ENCODE measurements around the gene NRGN. TPM values are rescaled to one million over a fixed set of nuclear protein-coding genes. Genes with fewer than 3 reads are reported as not detected.

NRGN gene
- total and polyA plus RNA-seq, 10 donors, result 12.7 to 61.2 (median 33.9) TPM

DNA sequence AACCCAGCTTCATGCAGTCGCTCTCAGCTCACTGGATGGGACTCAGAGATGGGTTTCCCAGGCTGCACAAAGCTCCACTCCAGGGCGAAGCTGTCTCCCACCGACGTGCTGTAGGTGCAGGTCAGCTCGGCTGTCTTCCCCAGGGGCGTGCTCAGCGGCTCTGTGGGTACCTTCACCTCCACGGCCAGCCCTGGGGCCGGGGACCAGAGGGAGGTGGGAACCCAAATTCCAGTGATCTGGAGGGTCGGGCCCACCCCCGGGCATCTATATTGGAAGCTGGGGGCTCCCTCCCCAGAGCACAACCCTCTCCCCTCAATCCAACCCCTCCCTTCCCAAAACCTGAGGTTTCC, 11.6 kb downstream of the NRGN start:
- peak; percentile 73 for DNase-seq
- no peak overlapping the region for H3K4me3 ChIP-seq
- no peaks in the 10 kb centered on the region for H3K9me3 ChIP-seq
- no peak for TF ChIP-seq POLR2A (IDR thresholded peaks at IDR 0.05)
- TF ChIP-seq POLR2AphosphoS5 (IDR thresholded peaks at IDR 0.05), result no peak
- TF ChIP-seq, protein P1, sequence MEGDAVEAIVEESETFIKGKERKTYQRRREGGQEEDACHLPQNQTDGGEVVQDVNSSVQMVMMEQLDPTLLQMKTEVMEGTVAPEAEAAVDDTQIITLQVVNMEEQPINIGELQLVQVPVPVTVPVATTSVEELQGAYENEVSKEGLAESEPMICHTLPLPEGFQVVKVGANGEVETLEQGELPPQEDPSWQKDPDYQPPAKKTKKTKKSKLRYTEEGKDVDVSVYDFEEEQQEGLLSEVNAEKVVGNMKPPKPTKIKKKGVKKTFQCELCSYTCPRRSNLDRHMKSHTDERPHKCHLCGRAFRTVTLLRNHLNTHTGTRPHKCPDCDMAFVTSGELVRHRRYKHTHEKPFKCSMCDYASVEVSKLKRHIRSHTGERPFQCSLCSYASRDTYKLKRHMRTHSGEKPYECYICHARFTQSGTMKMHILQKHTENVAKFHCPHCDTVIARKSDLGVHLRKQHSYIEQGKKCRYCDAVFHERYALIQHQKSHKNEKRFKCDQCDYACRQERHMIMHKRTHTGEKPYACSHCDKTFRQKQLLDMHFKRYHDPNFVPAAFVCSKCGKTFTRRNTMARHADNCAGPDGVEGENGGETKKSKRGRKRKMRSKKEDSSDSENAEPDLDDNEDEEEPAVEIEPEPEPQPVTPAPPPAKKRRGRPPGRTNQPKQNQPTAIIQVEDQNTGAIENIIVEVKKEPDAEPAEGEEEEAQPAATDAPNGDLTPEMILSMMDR (IDR thresholded peaks at IDR 0.05 in 8 of 11, conservative IDR thresholded peaks at IDR 0.05 in 3 of 11), result no peak
- intact Hi-C loops (cut with DNase I; ENCODE audit: low total_unique reads), result no loop called here
- H3K36me3 ChIP-seq, result no peaks in the 10 kb centered on the region
- peaks cover 0 to 14% (median 0%) of the 10 kb centered on the region in 7 donors for H3K27me3 ChIP-seq (replicated peaks in 1 of 7)
- 76 to 89% (median 84%) methylated on average over 5 to 11 of the region's 11 CpGs for WGBS, 5 donors
- peak overlapping the region in 3 of 8 donors; percentile 3 to 48 (median 38) for H3K27ac ChIP-seq
- H3K4me1 ChIP-seq, result peaks cover 0 to 66% (median 48%) of the 10 kb centered on the region in 6 donors

DNA sequence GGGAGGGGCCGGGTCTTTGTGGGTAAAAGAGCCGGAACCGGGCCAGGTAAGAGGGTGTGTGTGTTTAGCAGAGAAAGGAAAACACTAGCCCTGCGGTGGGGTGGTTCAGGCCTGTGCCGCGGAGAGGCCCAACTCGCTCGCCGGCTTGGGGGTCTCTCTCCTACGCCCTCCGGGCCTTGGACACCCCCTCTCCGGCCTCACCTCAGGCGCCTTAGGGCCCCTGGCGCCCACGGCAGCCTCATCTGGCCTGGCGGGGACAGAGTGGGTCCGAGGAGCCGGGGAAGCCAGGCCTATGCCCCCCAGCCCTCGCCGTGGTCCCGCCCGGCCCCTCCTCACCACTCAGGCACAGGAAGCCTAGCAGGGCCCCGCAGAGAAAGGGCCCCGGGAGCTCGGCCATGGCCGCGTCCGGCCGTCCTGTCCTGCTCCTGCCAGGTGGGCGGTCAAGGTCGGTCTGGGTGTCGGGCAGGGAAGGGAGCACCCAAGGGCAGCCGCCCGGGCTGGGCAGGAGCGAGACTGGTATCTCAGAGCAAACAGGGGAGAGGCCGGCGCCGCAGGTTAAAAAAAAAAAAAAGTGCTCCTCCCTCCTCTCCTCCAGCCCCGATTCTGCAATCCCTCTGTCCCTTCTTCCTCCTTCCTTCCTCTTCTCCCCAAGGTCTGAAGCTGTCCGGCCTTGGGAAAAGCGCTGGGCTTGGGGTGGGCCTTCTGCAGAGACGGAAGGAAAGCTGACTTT, 12.2 kb downstream of the NRGN start, which contains the start of gene VSIG2:
VSIG2 (minus strand) TSS at position 515 of the 730 bp plus-strand sequence; CDS start at position 397, 118 bp downstream.
- H3K27me3 ChIP-seq (replicated peaks in 1 of 7), result peaks cover 0 to 14% (median 0%) of the 10 kb centered on the region in 7 donors
- peak within 1 kb of the TSS in 4 of 8 donors; percentile 3 to 48 (median 41) for H3K27ac ChIP-seq
- WGBS, 5 donors, result 54 to 81% (median 67%) methylated on average over 29 to 42 of the region's 42 CpGs
- TF ChIP-seq POLR2AphosphoS5 (IDR thresholded peaks at IDR 0.05), result peak in 2 of 3 donors; percentile 56 to 76
- TF ChIP-seq, protein P1 (IDR thresholded peaks at IDR 0.05 in 8 of 11, conservative IDR thresholded peaks at IDR 0.05 in 3 of 11), result no peak
- no peaks in the 10 kb centered on the region for H3K36me3 ChIP-seq
- H3K4me1 ChIP-seq, result peaks cover 0 to 64% (median 45%) of the 10 kb centered on the region in 6 donors
- intact Hi-C loops (cut with DNase I; ENCODE audit: low total_unique reads), result no loop called here
- no peaks in the 10 kb centered on the region for H3K9me3 ChIP-seq
- peak; percentile 77 for DNase-seq
- H3K4me3 ChIP-seq, result no peak within 1 kb of the TSS

DNA sequence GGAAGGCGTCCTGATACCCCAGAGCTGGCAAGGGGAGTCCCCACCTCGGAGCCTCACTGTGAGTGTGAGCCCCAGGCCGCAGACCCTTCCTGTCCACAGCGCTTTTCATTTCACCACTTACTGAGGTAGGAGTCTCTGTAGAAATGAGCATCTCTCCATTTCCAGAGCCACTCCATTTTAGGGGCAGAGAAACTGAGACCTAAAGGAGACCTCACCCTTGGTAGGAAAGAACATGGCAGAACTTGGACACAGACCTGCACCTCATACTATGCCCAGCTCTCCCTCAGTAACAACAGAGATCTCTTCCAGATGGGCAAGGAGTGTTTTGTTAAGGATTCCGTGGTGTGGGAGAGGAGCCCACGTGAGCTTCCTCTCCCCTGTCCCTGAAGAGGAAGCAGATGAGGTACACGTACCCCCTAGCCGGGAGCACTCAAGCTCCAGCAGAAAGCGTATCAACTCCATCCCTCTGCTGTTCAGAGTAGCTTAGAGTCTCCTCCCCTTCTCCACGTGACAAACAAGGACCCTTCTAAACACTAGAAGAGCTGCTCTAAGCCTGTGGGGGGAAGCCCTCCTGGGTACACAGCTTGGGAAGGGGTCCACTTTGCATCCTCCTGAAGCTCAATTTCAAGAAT, 12.8 kb downstream of the NRGN start:
- peak overlapping the region in 2 of 8 donors; percentile 44 to 48 for H3K27ac ChIP-seq
- TF ChIP-seq POLR2A (IDR thresholded peaks at IDR 0.05) (no peak), POLR2AphosphoS5 (IDR thresholded peaks at IDR 0.05) (no peak)
- TF ChIP-seq, protein P1 (IDR thresholded peaks at IDR 0.05 in 8 of 11, conservative IDR thresholded peaks at IDR 0.05 in 3 of 11), result no peak
- no peaks in the 10 kb centered on the region for H3K36me3 ChIP-seq
- DNase-seq, result no peak
- peaks cover 0 to 64% (median 38%) of the 10 kb centered on the region in 6 donors for H3K4me1 ChIP-seq
- intact Hi-C loops (cut with DNase I; ENCODE audit: low total_unique reads), result no loop called here
- no peaks in the 10 kb centered on the region for H3K9me3 ChIP-seq
- H3K4me3 ChIP-seq, result no peak overlapping the region
- peaks cover 0 to 14% (median 0%) of the 10 kb centered on the region in 7 donors for H3K27me3 ChIP-seq (replicated peaks in 1 of 7)
- 31 to 39% (median 37%) methylated on average over 10 of the region's 10 CpGs for WGBS, 5 donors

DNA sequence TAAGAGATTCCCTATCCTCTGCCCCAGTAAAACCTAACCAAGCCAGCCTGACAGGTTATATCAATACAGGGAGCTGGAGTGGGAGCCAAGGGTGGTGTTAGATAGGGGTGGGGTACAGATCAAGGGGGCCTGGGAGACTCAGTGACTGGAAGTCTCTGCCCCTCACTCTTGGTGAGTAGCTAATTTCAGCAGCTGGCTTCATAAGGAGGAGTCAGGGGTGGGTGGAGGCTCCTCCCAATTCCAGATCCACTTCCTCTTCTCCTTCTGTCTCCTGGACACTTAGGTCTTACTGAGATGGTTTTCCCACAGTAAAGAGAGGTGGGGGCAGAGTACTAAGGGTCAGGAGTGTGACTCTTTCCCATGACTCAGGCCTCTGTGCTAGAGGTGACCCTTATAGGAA, 13.5 kb downstream of the NRGN start:
- TF ChIP-seq, protein P1 (IDR thresholded peaks at IDR 0.05 in 8 of 11, conservative IDR thresholded peaks at IDR 0.05 in 3 of 11), result no peak
- TF ChIP-seq POLR2A (IDR thresholded peaks at IDR 0.05), result no peak
- no peak for TF ChIP-seq POLR2AphosphoS5 (IDR thresholded peaks at IDR 0.05)
- H3K27me3 ChIP-seq (replicated peaks in 1 of 7), result peaks cover 0 to 18% (median 0%) of the 10 kb centered on the region in 7 donors
- no peaks in the 10 kb centered on the region for H3K36me3 ChIP-seq
- intact Hi-C loops (cut with DNase I; ENCODE audit: low total_unique reads), result no loop called here
- peaks cover 0 to 64% (median 38%) of the 10 kb centered on the region in 6 donors for H3K4me1 ChIP-seq
- no peaks in the 10 kb centered on the region for H3K9me3 ChIP-seq
- DNase-seq, result no peak
- no peak overlapping the region for H3K4me3 ChIP-seq
- no peak overlapping the region for H3K27ac ChIP-seq
